Effector memory CD4-positive, alpha-beta T cell (primary cell): ENCODE data around the gene ARMC6.
"Not testable (repeated sequence)": the region's sequence is repeated elsewhere in the genome, so short reads cannot be mapped to it uniquely, and the experiment has no call there.

Source experiments
- DNase-seq, 3 donors: peaks; one replicate each; pipeline ENCODE4 v3.0.0-alpha.2; 2020
- H3K27ac ChIP-seq: 2 replicates; pipeline ENCODE4 v1.7.0; 2013; ENCODE audit warnings: mild to moderate bottlenecking, low read length, moderate library complexity; ENCODE audit not compliant: insufficient read depth, poor library complexity, severe bottlenecking
- H3K27me3 ChIP-seq: replicated peaks from 2 replicates; pipeline ENCODE4 v1.7.0; 2013; ENCODE audit warnings: mild to moderate bottlenecking, low read length; ENCODE audit not compliant: insufficient read depth, control insufficient read depth, poor library complexity, severe bottlenecking
- H3K36me3 ChIP-seq: 2 replicates; pipeline ENCODE4 v1.7.0; 2013; ENCODE audit warnings: mild to moderate bottlenecking, low read length, moderate library complexity; ENCODE audit not compliant: control insufficient read depth, insufficient read depth
- H3K4me1 ChIP-seq: 2 replicates; pipeline ENCODE4 v1.7.0; 2013; ENCODE audit warnings: low read length, mild to moderate bottlenecking; ENCODE audit not compliant: control insufficient read depth, insufficient read depth, poor library complexity, severe bottlenecking
- H3K4me3 ChIP-seq: 2 replicates; pipeline ENCODE4 v1.7.0; 2013; ENCODE audit warnings: low read length, low read depth, mild to moderate bottlenecking; ENCODE audit not compliant: insufficient read depth, poor library complexity, severe bottlenecking
- H3K9me3 ChIP-seq: 2 replicates; pipeline ENCODE4 v1.7.0; 2013; ENCODE audit warnings: mild to moderate bottlenecking, low read length, moderate library complexity; ENCODE audit not compliant: control insufficient read depth

Gene ARMC6

GRCh38 chr19:19103167-19103566, 69.8 kb downstream of the ARMC6 start:
- Histone ChIP-seq H3K36me3 (peaks cover 14% of the 10 kb centered on the region), H3K9me3 (no peaks in the 10 kb centered on the region), H3K4me1 (no peaks in the 10 kb centered on the region), H3K27me3 (no peaks in the 10 kb centered on the region), H3K4me3 (no peak overlapping the region), H3K27ac (no peak overlapping the region)
- DNase-seq: no peak

- Histone ChIP-seq H3K27me3 (no peaks in the 10 kb centered on the region), H3K27ac (no peak overlapping the region), H3K4me1 (no peaks in the 10 kb centered on the region), H3K36me3 (peaks cover 12% of the 10 kb centered on the region), H3K4me3 (no peak overlapping the region), H3K9me3 (no peaks in the 10 kb centered on the region)
- DNase-seq: no peak
Observed at GRCh38 chr19:19105365-19106055, 72.1 kb downstream of the ARMC6 start.

- H3K27me3 ChIP-seq: no peaks in the 10 kb centered on the region
- H3K9me3 ChIP-seq: no peaks in the 10 kb centered on the region
- H3K36me3 ChIP-seq: peaks cover 6% of the 10 kb centered on the region
- H3K27ac ChIP-seq: no peak overlapping the region
- no peak overlapping the region for H3K4me3 ChIP-seq
- no peaks in the 10 kb centered on the region for H3K4me1 ChIP-seq
- no peak for DNase-seq
Observed at GRCh38 chr19:19106056-19106551, 72.7 kb downstream of the ARMC6 start.

GRCh38 chr19:19106938-19107337, 73.5 kb downstream of the ARMC6 start:
- not testable (repeated sequence) for H3K36me3 ChIP-seq, H3K4me1 ChIP-seq, H3K27me3 ChIP-seq, DNase-seq, H3K27ac ChIP-seq, H3K4me3 ChIP-seq, H3K9me3 ChIP-seq

- H3K27ac ChIP-seq: no peak overlapping the region
- H3K9me3 ChIP-seq: no peaks in the 10 kb centered on the region
- no peak for DNase-seq
- H3K4me3 ChIP-seq: no peak overlapping the region
- no peaks in the 10 kb centered on the region for H3K4me1 ChIP-seq
- H3K36me3 ChIP-seq: no peaks in the 10 kb centered on the region
- H3K27me3 ChIP-seq: no peaks in the 10 kb centered on the region
Observed at GRCh38 chr19:19107654-19108053, 74.3 kb downstream of the ARMC6 start.
